Heart right ventricle (tissue), 16 donors: Measurements from ENCODE around the gene ANKRD13D. TPM values are rescaled to one million over a fixed set of nuclear protein-coding genes. Genes with fewer than 3 reads are reported as not detected.
A peak's percentile ranks its signal among the peaks of the same experiment; 100 is the strongest.

Experiments
- ATAC-seq, 8 donors: fragments of 200-7000 bp; cut with Tn5 transposase; one replicate each; pipeline ENCODE4 v1.9.1; 2020; ENCODE audit warnings: mild to moderate bottlenecking in 8 of 8, moderate library complexity in 8 of 8, moderate number of reproducible peaks in 1 of 8
- DNase-seq, 2 donors: peaks; one replicate each; pipeline ENCODE4 v3.0.0-alpha.2; 2020
- H3K27ac ChIP-seq, 10 donors: fragments of 200-600 bp; sonication (generic) in 2 of 10; one replicate each; pipeline versions ENCODE4 v1.5.0 to v1.8.0; 2020 to 2022; ENCODE audit warnings: mild to moderate bottlenecking in 3 of 10
- H3K27me3 ChIP-seq, 7 donors: fragments of 200-600 bp; one replicate each; pipeline ENCODE4 v1.8.0; 2021 to 2022; ENCODE audit warnings: mild to moderate bottlenecking in 2 of 7
- H3K36me3 ChIP-seq, 9 donors: fragments of 200-600 bp; sonication (generic) in 1 of 9; one replicate each; pipeline versions ENCODE4 v1.5.0 to v1.8.0; 2020 to 2022; ENCODE audit warnings: mild to moderate bottlenecking in 2 of 9
- H3K4me1 ChIP-seq, 9 donors: fragments of 200-600 bp; sonication (generic) in 1 of 9; one replicate each; pipeline versions ENCODE4 v1.5.0 to v1.8.0; 2020 to 2022; ENCODE audit warnings: mild to moderate bottlenecking in 4 of 9
- H3K4me3 ChIP-seq, 10 donors: fragments of 200-600 bp; sonication (generic) in 2 of 10; one replicate each; pipeline versions ENCODE4 v1.5.0 to v1.8.0; 2020 to 2022; ENCODE audit warnings: mild to moderate bottlenecking in 7 of 10, moderate library complexity in 2 of 10
- H3K9me3 ChIP-seq, 11 donors: fragments of 200-600 bp in 10 of 11; sonication (generic) in 2 of 11; one replicate each; pipeline versions ENCODE4 v1.5.0 to v1.8.0; 2013 to 2022; ENCODE audit warnings: mild to moderate bottlenecking in 2 of 11, control low read depth in 1 of 11, moderate library complexity in 1 of 11
- WGBS, 2 donors: extraction: QIAGEN DNeasy Blood & Tissue Kit; methylation state at CpG; one replicate each; pipeline ENCODE4 v1.1.7; 2013; ENCODE audit warnings: inconsistent platforms in 1 of 2; 5-methylcytosine and 5-hydroxymethylcytosine counted together
- intact Hi-C, 10 donors: fragments of 100-400 bp; cut with DNase I; formaldehyde crosslinking; loops; one replicate each; pipeline versions ENCODE4 v1.11.1 to v1.14.2; 2022
- polyA plus RNA-seq, 2 donors: library from polyadenylated mRNA; stranded (reverse); fragments of 200-250 nt; gene quantifications; one replicate each; pipeline ENCODE4 v1.2.3, GENCODE V29; 2013
- total RNA-seq, 10 donors: library from RNA; stranded (reverse); fragmentation: NEBNext Ultra II Directional in 3 of 10; extraction: Animal tissue kit (Norgen Biotek cat#: 25700) in 3 of 10; gene quantifications; one replicate each; pipeline versions ENCODE4 v1.2.1 to v1.2.4, GENCODE V29; 2021 to 2023
- TF ChIP-seq, protein P1 (sequence below), 9 donors: fragments of 200-600 bp; sonication (generic) in 2 of 9; IDR thresholded peaks; one replicate each; pipeline versions ENCODE4 v1.5.0 to v1.8.0; 2021 to 2022; ENCODE audit warnings: antibody characterized with exemption in 9 of 9, mild to moderate bottlenecking in 5 of 9, moderate library complexity in 1 of 9
- donor health status: Arrhythmogenic right ventricular cardiomyopathy.
- donor health status: ischemic (EF 13 %, LVEDD 7.1; RV severe dilation, severe dysfunction).
- donor health status: healthy with polysubstance abuse.
- donor health status: DM: no; HTN: yes; CAD: no.
- donor health status: DM: no; HTN: no; CAD: no.
- donor health status: ischemic (EF 25% LVEDD 6.9; RV normal size, moderate dysfunction).
- donor health status: ischemic (EF 25% LVEDD 5.7; RV mildly dilated, moderate dysfunction).
- donor health status: healthy.
- donor health status: DM: yes; HTN: yes; CAD: no.
- donor health status: Ischemic cardiomyopathy.
- donor health status: ischemic (EF 35%, LVEDD 5.7; RV mildly dilated, moderate dysfunction).
- donor health status: nonischemic (EF 11% LVEDD 7.7; RV severe dilation, severe dysfunction).
- donor health status: DM: yes; HTN: yes; CAD: no.
- donor health status: PGD.
- donor health status: ischemic (EF 29% LVEDD 5.4; RV normal size, mild dysfunction).
- donor health status: nonischemic (EF 23%, LVEDD 6.1; RV moderate dilation, normal function).

Gene ANKRD13D
- total and polyA plus RNA-seq, 12 donors, result 7.9 to 39.4 (median 13.3) TPM

DNA sequence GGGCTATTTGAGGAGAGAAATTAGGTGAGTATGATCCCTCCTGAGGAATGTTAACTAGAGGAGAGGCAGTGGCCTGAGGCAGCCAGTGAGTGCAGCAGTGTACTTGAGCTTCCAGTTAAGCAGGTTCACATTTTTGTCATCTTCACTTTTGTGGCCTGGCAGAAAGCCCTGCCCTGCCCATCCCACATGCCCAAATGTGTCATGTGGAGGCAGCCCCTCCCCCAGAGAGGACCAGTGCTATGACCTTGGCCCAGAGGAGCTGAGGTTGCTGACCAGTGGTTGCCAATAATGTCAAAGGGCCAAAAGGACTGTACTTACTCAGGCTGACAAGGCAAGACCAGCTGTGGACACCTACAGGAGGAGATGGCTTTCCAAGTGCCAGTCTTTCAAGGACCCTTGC, 40.5 kb upstream of the ANKRD13D start:
- H3K9me3 ChIP-seq, result no peaks in the 10 kb centered on the region
- peak overlapping the region in 6 of 10 donors; percentile 20 to 53 (median 41) for H3K27ac ChIP-seq
- intact Hi-C loops, result no loop called here
- TF ChIP-seq, protein P1, sequence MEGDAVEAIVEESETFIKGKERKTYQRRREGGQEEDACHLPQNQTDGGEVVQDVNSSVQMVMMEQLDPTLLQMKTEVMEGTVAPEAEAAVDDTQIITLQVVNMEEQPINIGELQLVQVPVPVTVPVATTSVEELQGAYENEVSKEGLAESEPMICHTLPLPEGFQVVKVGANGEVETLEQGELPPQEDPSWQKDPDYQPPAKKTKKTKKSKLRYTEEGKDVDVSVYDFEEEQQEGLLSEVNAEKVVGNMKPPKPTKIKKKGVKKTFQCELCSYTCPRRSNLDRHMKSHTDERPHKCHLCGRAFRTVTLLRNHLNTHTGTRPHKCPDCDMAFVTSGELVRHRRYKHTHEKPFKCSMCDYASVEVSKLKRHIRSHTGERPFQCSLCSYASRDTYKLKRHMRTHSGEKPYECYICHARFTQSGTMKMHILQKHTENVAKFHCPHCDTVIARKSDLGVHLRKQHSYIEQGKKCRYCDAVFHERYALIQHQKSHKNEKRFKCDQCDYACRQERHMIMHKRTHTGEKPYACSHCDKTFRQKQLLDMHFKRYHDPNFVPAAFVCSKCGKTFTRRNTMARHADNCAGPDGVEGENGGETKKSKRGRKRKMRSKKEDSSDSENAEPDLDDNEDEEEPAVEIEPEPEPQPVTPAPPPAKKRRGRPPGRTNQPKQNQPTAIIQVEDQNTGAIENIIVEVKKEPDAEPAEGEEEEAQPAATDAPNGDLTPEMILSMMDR (IDR thresholded peaks at IDR 0.05), result no peak
- peak; percentile 47 to 58 for DNase-seq
- ATAC-seq, result peak; percentile 20 to 75 (median 60)
- H3K4me3 ChIP-seq, result no peak overlapping the region
- H3K27me3 ChIP-seq, result no peaks in the 10 kb centered on the region
- peaks cover 0 to 43% (median 22%) of the 10 kb centered on the region in 9 donors for H3K4me1 ChIP-seq
- H3K36me3 ChIP-seq, result peaks cover 0 to 100% (median 95%) of the 10 kb centered on the region in 9 donors

- WGBS, 2 donors, result 91 to 92% methylated on average over 37 of the region's 37 CpGs
- Histone ChIP-seq H3K9me3 (no peaks in the 10 kb centered on the region), H3K4me3 (no peak overlapping the region), H3K4me1 (peaks cover 0 to 38% (median 17%) of the 10 kb centered on the region in 9 donors), H3K36me3 (peaks cover 5 to 100% (median 95%) of the 10 kb centered on the region in 9 donors), H3K27ac (no peak overlapping the region), H3K27me3 (no peaks in the 10 kb centered on the region)
- ATAC-seq (peak in 1 of 8 donors; percentile 18), DNase-seq (no peak)
- intact Hi-C loops, result no loop called here
- TF ChIP-seq, protein P1 (IDR thresholded peaks at IDR 0.05), result no peak
Measured at GRCh38 chr11:67250059-67251043, 38.8 kb upstream of the ANKRD13D start.

DNA sequence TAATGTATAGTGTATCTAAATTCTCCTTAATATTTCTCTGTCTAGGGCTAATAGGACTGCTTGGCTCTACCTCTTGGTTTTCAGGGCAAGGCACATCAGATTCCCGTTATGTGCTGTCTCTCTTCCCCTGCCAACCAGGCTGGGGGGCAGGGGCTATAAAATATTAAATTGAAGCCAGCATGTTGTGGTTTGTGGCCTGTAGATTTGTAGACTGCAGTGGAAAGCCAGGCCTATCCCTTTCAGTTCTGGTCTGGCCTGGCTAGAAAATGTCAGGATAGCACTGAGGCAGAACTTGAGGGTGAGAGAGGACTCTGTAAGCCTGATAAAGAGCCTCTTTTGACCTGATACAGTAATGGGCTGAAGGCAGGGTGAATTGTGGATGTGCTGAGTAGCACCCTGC, 37.3 kb upstream of the ANKRD13D start:
- 77 to 86% methylated on average over 1 of the region's 1 CpG for WGBS, 2 donors
- Histone ChIP-seq H3K4me3 (no peak overlapping the region), H3K4me1 (peaks cover 0 to 38% (median 17%) of the 10 kb centered on the region in 9 donors), H3K36me3 (peaks cover 6 to 100% (median 91%) of the 10 kb centered on the region in 9 donors), H3K27me3 (no peaks in the 10 kb centered on the region), H3K27ac (peak overlapping the region in 1 of 10 donors; percentile 2), H3K9me3 (no peaks in the 10 kb centered on the region)
- ATAC-seq (no peak), DNase-seq (no peak)
- intact Hi-C loops, result no loop called here
- TF ChIP-seq, protein P1 (IDR thresholded peaks at IDR 0.05), result no peak

DNA sequence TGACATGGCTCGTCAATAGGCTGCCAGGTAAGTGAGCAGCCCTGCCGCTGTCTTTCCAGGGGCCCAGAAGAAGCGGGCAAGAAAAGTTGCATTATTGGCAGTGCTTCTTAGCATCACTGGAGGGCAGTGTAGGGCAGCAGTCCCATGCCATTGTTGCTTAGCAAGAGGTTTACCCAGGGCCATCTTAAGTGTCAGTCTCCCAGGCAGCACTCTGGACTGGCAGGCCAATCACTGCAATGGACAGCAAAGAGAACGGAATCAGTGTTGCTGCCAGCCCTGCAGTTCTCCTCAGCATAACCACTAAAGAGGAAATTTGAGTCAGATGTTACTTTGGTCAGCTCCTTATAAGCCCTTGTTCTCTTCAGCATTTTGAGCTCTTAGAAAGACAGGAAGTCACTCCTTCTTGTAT, 36.3 kb upstream of the ANKRD13D start:
- intact Hi-C loops, result no loop called here

More for the DNA sequence above, 36.3 kb upstream of the ANKRD13D start:
- Histone ChIP-seq H3K4me3 (no peak overlapping the region), H3K27ac (no peak overlapping the region), H3K9me3 (no peaks in the 10 kb centered on the region), H3K4me1 (peaks cover 0 to 41% (median 14%) of the 10 kb centered on the region in 9 donors), H3K36me3 (peaks cover 6 to 100% (median 84%) of the 10 kb centered on the region in 9 donors), H3K27me3 (no peaks in the 10 kb centered on the region)
- TF ChIP-seq, protein P1 (IDR thresholded peaks at IDR 0.05), result peak in 7 of 9 donors; percentile 22 to 49 (median 30)
- peak in 7 of 8 donors; percentile 44 to 70 (median 62) for ATAC-seq
- peak in 1 of 2 donors; percentile 31 for DNase-seq
- WGBS, 2 donors, result 81 to 84% methylated on average over 4 of the region's 4 CpGs
